Erythroblast (primary cell): ENCODE measurements around the gene HOXA2.

Source experiments
- GATA1 ChIP-seq: IDR thresholded peaks from 2 replicates; pipeline ENCODE4 v1.6.1; 2011; ENCODE audit warnings: low read depth, mild to moderate bottlenecking, control low read depth, low read length, moderate library complexity
- POLR2A ChIP-seq: IDR thresholded peaks from 2 replicates; pipeline ENCODE4 v1.6.1; 2011; ENCODE audit warnings: mild to moderate bottlenecking, low read length

DNA sequence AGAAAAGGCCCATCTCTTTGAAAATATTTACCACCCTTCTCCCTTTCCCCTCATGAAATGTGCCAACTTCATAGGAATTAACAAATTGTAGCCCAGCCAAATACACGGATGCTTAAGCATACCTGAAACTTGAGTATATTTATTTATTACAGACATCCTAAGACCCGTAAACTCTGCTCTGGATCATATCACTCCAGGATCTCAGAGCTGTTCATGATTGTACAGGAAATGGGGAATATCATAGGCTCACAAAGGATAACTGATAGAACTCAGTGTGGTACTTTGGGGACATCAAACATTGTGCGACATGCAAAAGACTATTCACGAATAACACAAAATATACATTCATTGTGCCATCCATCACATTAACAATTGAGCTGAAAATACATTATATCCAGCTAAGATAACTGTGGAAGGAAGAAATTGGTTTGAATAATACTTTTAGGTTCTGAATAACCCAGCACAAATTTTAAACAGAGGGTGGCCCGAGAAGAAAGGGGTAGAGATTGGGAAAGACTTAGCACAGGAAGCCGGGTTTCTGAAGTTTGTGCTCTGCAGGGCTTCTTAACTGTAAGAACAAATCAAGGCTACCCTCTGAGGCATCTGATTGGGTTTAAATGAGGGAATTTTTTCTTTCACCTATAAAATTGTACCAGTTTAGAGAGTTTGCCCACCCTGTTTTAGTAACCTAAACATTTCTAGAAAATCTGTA is 9.1 kb downstream of the HOXA2 start:
- TF ChIP-seq POLR2A: no peak
- TF ChIP-seq GATA1: no peak
